Liver (tissue), 9 donors: ENCODE measurements around the gene TNFRSF8. TPM values are rescaled to one million over a fixed set of nuclear protein-coding genes. Genes with fewer than 3 reads are reported as not detected.

Source experiments
- DNase-seq: peaks from one replicate; pipeline ENCODE4 v3.0.0-alpha.2; 2017; ENCODE audit warnings: low spot score
- H3K27ac ChIP-seq, 2 donors: one replicate each; pipeline ENCODE4 v1.7.0; 2013; ENCODE audit warnings: inconsistent platforms in 2 of 2, low read length in 2 of 2, control low read depth in 1 of 2, low read depth in 1 of 2, mild to moderate bottlenecking in 1 of 2
- H3K27me3 ChIP-seq, 4 donors: one replicate each; pipeline versions ENCODE4 v1.6.1 to v1.7.0; 2013; ENCODE audit warnings: low read length in 3 of 4, inconsistent platforms in 1 of 4, mild to moderate bottlenecking in 1 of 4, moderate library complexity in 1 of 4; ENCODE audit not compliant: control insufficient read depth in 4 of 4, insufficient read depth in 4 of 4
- H3K36me3 ChIP-seq, 4 donors: one replicate each; pipeline versions ENCODE4 v1.6.1 to v1.7.0; 2013; ENCODE audit warnings: low read length in 3 of 4, mild to moderate bottlenecking in 3 of 4, low read depth in 1 of 4, moderate library complexity in 1 of 4; ENCODE audit not compliant: control insufficient read depth in 4 of 4, insufficient read depth in 3 of 4
- H3K4me1 ChIP-seq, 4 donors: one replicate each; pipeline versions ENCODE4 v1.6.1 to v1.7.0; 2013; ENCODE audit warnings: low read length in 3 of 4, mild to moderate bottlenecking in 3 of 4, moderate library complexity in 1 of 4; ENCODE audit not compliant: control insufficient read depth in 4 of 4, insufficient read depth in 4 of 4
- H3K4me3 ChIP-seq, 3 donors: one replicate each; pipeline versions ENCODE4 v1.6.1 to v1.7.0; 2013; ENCODE audit warnings: low read length in 3 of 3, control low read depth in 1 of 3, low read depth in 1 of 3, mild to moderate bottlenecking in 1 of 3
- H3K9ac ChIP-seq, 2 donors: one replicate each; pipeline ENCODE4 v1.7.0; 2013; ENCODE audit warnings: low read length in 2 of 2, mild to moderate bottlenecking in 2 of 2, moderate library complexity in 2 of 2, control low read depth in 1 of 2, low read depth in 1 of 2
- H3K9me3 ChIP-seq, 4 donors: one replicate each; pipeline versions ENCODE4 v1.6.1 to v1.7.0; 2013; ENCODE audit warnings: low read length in 3 of 4; ENCODE audit not compliant: control insufficient read depth in 4 of 4
- EGR1 ChIP-seq, 2 donors: IDR thresholded peaks; 2 replicates each; pipeline ENCODE4 v1.6.1; 2016 to 2018; ENCODE audit warnings: antibody characterized with exemption in 2 of 2, low read depth in 2 of 2
- GABPA ChIP-seq, 2 donors: IDR thresholded peaks in 1 of 2; conservative IDR thresholded peaks in 1 of 2; 2 replicates each; pipeline ENCODE4 v1.6.1; 2016; ENCODE audit warnings: antibody characterized with exemption in 2 of 2, mild to moderate bottlenecking in 1 of 2, moderate library complexity in 1 of 2
- HNF4A ChIP-seq, 2 donors: conservative IDR thresholded peaks; 2 replicates each; pipeline ENCODE4 v1.6.1; 2016; ENCODE audit warnings: antibody characterized with exemption in 2 of 2, mild to moderate bottlenecking in 2 of 2
- JUND ChIP-seq, 2 donors: IDR thresholded peaks; 2 replicates each; pipeline ENCODE4 v1.6.1; 2016; ENCODE audit warnings: antibody characterized with exemption in 2 of 2
- REST ChIP-seq: IDR thresholded peaks from 2 replicates; pipeline ENCODE4 v1.6.1; 2016; ENCODE audit warnings: antibody characterized with exemption, mild to moderate bottlenecking
- RXRA ChIP-seq, 2 donors: IDR thresholded peaks; 2 replicates each; pipeline ENCODE4 v1.6.1; 2017 to 2018; ENCODE audit warnings: antibody characterized with exemption in 2 of 2, mild to moderate bottlenecking in 1 of 2
- SP1 ChIP-seq: IDR thresholded peaks from 2 replicates; pipeline ENCODE4 v1.6.1; 2018; ENCODE audit warnings: antibody characterized with exemption, mild to moderate bottlenecking
- TAF1 ChIP-seq: conservative IDR thresholded peaks from 2 replicates; pipeline ENCODE4 v1.6.1; 2016; ENCODE audit warnings: antibody characterized with exemption, mild to moderate bottlenecking
- WGBS: extraction: QIAGEN DNeasy Blood & Tissue Kit; methylation state at CpG from one replicate; pipeline ENCODE4 v1.1.7; 2013; 5-methylcytosine and 5-hydroxymethylcytosine counted together
- polyA plus RNA-seq, 2 donors: library from polyadenylated mRNA; stranded (reverse) in 1 of 2; unstranded in 1 of 2; fragments of 200-250 nt in 1 of 2; fragments of >200 nt in 1 of 2; fragmentation: Nextera tagmentation in 1 of 2; extraction: Ambion mirVana in 1 of 2; gene quantifications; one replicate each; pipeline versions ENCODE4 v1.2.1 to v1.2.3, GENCODE V29; 2013 to 2015
- total RNA-seq, 2 donors: library from RNA; depleted of rRNA; stranded (reverse); fragments of >200 nt; gene quantifications; one replicate each; pipeline ENCODE4 v1.2.3, GENCODE V29; 2014
- TF ChIP-seq, protein P1 (sequence below): IDR thresholded peaks from 2 replicates; pipeline ENCODE4 v1.6.1; 2016; ENCODE audit warnings: antibody characterized with exemption
- donor health status: healthy.
- donor health status: healthy.
- donor health status: healthy.
- donor health status: healthy.
- donor health status: healthy.

Gene TNFRSF8
- total and polyA plus RNA-seq, 4 donors = 0.08 to 0.19 (median 0.12) TPM

DNA sequence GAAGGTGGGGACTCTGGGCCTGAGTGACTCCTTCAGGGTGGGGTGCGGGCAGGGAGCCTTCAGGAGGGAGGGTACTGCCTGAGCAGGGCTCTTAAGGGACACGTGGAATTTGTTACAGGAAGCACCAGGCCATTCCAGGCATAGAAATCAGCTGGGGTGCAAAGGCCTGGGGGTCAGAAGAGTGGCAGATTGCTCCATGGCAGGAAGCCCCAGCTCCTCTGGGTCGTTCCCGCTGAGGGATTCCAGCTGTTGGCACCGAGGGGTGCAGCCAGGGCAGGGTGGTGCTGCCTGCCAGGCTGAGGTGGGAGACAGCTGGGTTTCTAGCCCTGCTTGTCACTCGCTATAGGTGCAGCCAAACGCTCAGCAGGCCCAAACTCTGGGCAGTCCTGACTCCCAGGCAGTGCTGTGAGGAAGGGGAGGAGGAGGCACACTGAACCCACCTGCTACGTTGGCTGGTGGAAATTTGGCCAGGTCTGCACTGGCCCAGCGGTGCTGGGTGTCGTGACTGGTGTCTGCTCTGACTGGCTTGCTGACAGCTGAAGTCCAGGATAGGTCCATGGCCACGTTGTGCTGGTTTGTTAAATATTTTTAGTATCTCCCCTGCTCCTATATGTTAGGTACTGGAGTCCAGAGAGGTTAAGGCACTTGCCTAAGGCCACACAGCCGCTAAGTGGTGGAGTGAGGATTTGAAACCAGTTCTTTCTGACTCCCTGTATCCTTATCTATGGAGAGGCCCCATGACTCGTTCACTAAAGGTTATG is 123.0 kb downstream of the TNFRSF8 start (continued):
- TF ChIP-seq REST (peak; percentile 42), EGR1 (IDR thresholded peaks at IDR 0.05; ENCODE audit: low read depth in 2 of 2) (no peak), RXRA (IDR thresholded peaks at IDR 0.05) (peak in 1 of 2 donors; percentile 78), TAF1 (no peak)

GRCh38 chr1:12186679-12186985 is 123.5 kb downstream of the TNFRSF8 start:
- 47% methylated on average over 4 of the region's 4 CpGs for WGBS
- Histone ChIP-seq H3K27ac (peak overlapping the region; percentile 80 to 82), H3K9me3 (no peaks in the 10 kb centered on the region), H3K4me1 (peaks cover 33 to 49% (median 43%) of the 10 kb centered on the region in 4 donors), H3K9ac (no peak overlapping the region), H3K36me3 (peaks cover 2 to 13% (median 5%) of the 10 kb centered on the region in 4 donors), H3K4me3 (no peak overlapping the region), H3K27me3 (no peaks in the 10 kb centered on the region)
- TF ChIP-seq TAF1 = no peak
- peak; percentile 59 for TF ChIP-seq SP1
- no peak for TF ChIP-seq GABPA (IDR thresholded peaks at IDR 0.05 in 1 of 2, conservative IDR thresholded peaks at IDR 0.05 in 1 of 2)
- peak; percentile 24 to 60 for TF ChIP-seq JUND (IDR thresholded peaks at IDR 0.05)
- peak; percentile 3 for TF ChIP-seq REST
- peak; percentile 42 to 73 for TF ChIP-seq HNF4A (conservative IDR thresholded peaks at IDR 0.05)
- TF ChIP-seq RXRA (IDR thresholded peaks at IDR 0.05) = peak; percentile 52 to 78
- no peak for DNase-seq

GRCh38 chr1:12188115-12188514 is 125.0 kb downstream of the TNFRSF8 start:
- no peaks in the 10 kb centered on the region for H3K27me3 ChIP-seq
- no peak for DNase-seq
- TF ChIP-seq, protein P1, sequence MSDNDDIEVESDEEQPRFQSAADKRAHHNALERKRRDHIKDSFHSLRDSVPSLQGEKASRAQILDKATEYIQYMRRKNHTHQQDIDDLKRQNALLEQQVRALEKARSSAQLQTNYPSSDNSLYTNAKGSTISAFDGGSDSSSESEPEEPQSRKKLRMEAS = no peak
- WGBS = 54% methylated on average over 3 of the region's 3 CpGs
- no peak overlapping the region for H3K27ac ChIP-seq
- peaks cover 6 to 21% (median 17%) of the 10 kb centered on the region in 4 donors for H3K36me3 ChIP-seq
- H3K9me3 ChIP-seq = no peaks in the 10 kb centered on the region
- H3K4me3 ChIP-seq = no peak overlapping the region
- H3K9ac ChIP-seq = no peak overlapping the region
- H3K4me1 ChIP-seq = peaks cover 33 to 46% (median 42%) of the 10 kb centered on the region in 4 donors
